ENCODE results near the gene PKD1. TPM values are rescaled to one million over a fixed set of nuclear protein-coding genes. Genes with fewer than 3 reads are reported as not detected.

The PKD1 gene
- total RNA-seq, 1 donor from 2014 or later = 183 TPM

DNA sequence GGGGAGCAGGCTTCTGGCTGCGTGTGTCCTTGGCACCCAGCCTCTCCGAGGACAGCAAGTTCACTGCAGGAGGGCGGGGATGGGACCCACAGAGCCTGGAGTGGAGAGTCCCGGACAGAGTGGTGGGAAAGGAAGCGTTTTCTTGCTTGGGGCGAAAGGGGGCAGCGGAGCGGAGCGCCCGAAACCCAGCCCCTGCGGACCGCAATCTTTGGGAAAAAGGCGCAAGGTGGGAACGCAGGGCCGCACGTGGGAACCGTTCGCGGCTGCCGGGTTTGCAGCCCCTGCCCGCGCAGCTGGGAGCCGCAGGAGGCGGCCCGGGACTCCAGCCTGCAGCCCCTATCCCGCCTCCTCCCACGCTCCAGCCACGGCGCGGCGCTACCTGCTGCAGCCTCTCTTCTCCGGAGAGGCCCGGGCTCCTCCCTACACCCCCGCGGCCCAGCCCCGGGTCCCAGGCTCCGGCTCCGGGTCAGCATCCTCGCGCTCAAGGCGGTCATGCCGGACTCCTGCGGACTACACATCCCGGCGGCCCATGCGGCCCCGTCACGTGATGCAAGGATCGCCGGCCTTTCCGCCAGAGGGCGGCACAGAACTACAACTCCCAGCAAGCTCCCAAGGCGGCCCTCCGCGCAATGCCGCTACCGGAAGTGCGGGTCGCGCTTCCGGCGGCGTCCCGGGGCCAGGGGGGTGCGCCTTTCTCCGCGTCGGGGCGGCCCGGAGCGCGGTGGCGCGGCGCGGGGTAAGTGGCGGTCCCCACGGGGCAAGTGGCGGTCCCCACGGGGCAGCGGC is 88.2 kb downstream of the PKD1 start, which contains the start of the genes NTHL1 and TSC2:
Gene NTHL1 (minus strand): TSS at position 505 of the 786 bp plus-strand sequence. CDS start 11 bp downstream, at position 494.
Gene TSC2 (plus strand): TSS at position 656 of the 786 bp plus-strand sequence. CDS start 631 bp downstream, outside the sequence.
- peaks cover 7% of the 10 kb centered on the region for H3K36me3 Mint-ChIP-seq
- no peaks in the 10 kb centered on the region for H3K27me3 Mint-ChIP-seq (ENCODE audit: low read depth)
- H3K27ac Mint-ChIP-seq = peak within 1 kb of the TSS; percentile 57
- peak; percentile 92 to 96 for DNase-seq (ENCODE audit: low spot score in 2 of 2, unreplicated experiment in 2 of 2)
- peak within 1 kb of the TSS; percentile 89 for H3K4me3 Mint-ChIP-seq
- H3K9me3 Mint-ChIP-seq = no peaks in the 10 kb centered on the region
- H3K4me1 Mint-ChIP-seq = peaks cover 21% of the 10 kb centered on the region
- TF ChIP-seq, protein P1, sequence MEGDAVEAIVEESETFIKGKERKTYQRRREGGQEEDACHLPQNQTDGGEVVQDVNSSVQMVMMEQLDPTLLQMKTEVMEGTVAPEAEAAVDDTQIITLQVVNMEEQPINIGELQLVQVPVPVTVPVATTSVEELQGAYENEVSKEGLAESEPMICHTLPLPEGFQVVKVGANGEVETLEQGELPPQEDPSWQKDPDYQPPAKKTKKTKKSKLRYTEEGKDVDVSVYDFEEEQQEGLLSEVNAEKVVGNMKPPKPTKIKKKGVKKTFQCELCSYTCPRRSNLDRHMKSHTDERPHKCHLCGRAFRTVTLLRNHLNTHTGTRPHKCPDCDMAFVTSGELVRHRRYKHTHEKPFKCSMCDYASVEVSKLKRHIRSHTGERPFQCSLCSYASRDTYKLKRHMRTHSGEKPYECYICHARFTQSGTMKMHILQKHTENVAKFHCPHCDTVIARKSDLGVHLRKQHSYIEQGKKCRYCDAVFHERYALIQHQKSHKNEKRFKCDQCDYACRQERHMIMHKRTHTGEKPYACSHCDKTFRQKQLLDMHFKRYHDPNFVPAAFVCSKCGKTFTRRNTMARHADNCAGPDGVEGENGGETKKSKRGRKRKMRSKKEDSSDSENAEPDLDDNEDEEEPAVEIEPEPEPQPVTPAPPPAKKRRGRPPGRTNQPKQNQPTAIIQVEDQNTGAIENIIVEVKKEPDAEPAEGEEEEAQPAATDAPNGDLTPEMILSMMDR (IDR thresholded peaks at IDR 0.05; ENCODE audit: unreplicated experiment) = peak; percentile 72

DNA sequence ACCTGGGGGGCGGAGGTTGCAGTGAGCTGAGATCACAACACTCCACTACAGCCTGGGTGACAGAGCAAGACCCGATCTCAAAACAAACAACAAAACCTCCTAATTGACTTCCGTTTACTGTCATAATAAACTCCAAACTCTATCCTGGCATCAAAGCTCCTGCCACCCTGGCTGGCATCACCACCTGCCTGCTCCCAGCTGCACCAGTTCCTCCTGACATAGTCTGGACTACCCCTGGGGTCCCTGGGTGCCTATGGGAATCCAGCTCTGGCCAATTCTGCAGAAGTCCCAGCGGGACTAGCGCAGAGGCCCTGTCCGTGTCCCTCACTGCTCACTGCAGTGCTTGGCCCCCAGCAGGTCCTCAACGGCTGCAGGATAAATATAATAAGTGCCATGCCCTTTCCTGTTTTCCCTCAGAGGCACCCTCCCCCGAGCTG is 88.8 kb downstream of the PKD1 start:
- H3K27ac Mint-ChIP-seq = peak overlapping the region; percentile 49
- H3K9me3 Mint-ChIP-seq = no peaks in the 10 kb centered on the region
- H3K36me3 Mint-ChIP-seq = peaks cover 7% of the 10 kb centered on the region
- no peak for DNase-seq (ENCODE audit: low spot score in 2 of 2, unreplicated experiment in 2 of 2)
- TF ChIP-seq, protein P1 (IDR thresholded peaks at IDR 0.05; ENCODE audit: unreplicated experiment) = no peak
- H3K27me3 Mint-ChIP-seq (ENCODE audit: low read depth) = no peaks in the 10 kb centered on the region
- peaks cover 21% of the 10 kb centered on the region for H3K4me1 Mint-ChIP-seq
- H3K4me3 Mint-ChIP-seq = peak overlapping the region; percentile 84

DNA sequence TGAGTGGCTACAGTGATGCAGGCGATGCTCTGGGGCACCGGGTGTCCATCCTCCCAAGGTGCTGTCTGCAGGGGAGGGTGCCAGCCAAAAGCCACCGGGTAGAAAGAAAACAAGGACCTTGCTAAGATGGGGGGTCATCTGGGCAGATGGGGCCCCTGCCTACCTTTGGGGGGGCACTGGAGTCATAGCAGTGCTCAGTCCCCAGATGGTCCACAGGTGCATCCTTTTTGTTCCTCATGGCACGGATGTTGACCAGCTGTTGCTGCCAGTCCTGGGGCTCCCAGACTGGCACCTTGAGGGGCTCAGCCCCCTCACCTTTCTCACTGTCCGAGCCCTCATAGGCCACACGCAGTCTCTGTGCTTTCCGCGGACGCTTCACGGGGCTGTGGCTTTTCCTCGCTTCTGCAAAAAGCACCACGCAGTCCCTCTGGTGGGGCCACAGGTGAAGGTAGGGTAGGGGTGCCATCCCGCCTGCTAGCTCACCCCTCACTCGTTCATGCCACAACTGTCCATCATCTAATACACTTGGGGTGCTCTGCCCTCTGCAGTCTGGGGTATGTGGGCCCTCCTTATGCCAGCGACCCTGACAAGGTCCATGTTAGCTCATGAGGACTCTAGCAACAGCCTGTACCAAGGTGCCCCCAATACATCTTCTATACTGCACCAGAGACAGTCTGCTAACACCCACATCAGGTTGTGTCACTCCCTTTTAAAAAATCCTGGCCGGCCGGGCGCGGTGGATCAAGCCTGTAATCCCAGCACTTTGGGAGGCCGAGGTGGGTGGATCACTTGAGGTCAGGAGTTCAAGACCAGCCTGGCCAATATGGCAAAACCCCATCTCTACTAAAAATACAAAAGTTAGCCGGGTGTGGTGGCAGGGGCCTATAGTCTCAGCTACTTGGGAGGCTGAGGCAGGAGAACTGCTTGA is 89.5 kb downstream of the PKD1 start:
- peaks cover 5% of the 10 kb centered on the region for H3K36me3 Mint-ChIP-seq
- H3K4me1 Mint-ChIP-seq = peaks cover 21% of the 10 kb centered on the region
- TF ChIP-seq, protein P1 (IDR thresholded peaks at IDR 0.05; ENCODE audit: unreplicated experiment) = no peak
- DNase-seq (ENCODE audit: low spot score in 2 of 2, unreplicated experiment in 2 of 2) = no peak
- no peaks in the 10 kb centered on the region for H3K27me3 Mint-ChIP-seq (ENCODE audit: low read depth)
- H3K27ac Mint-ChIP-seq = no peak overlapping the region
- H3K4me3 Mint-ChIP-seq = peak overlapping the region; percentile 84
- no peaks in the 10 kb centered on the region for H3K9me3 Mint-ChIP-seq

DNA sequence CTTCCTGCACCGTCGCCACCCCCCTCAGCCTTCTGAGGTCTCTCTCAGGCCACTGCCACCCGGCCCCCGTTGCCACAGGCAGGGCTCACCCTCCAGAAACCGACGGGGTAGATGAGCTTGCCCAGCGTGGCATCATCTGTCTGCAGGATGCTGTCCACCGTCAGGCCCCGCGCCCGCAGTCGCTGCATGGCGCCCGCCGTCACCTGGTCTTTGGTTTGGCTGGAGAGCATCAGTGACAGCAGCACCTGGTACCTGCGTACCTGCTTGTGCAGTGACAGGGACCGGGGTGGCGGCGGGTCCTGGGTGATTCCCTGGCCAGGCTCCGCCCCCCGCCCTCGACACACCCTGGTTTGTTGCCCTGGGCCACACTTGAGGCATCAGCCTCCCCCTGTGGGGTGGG is 91.2 kb downstream of the PKD1 start:
- no peak for DNase-seq (ENCODE audit: low spot score in 2 of 2, unreplicated experiment in 2 of 2)
- Mint-ChIP-seq H3K27me3 (ENCODE audit: low read depth) (no peaks in the 10 kb centered on the region), H3K36me3 (peaks cover 2% of the 10 kb centered on the region), H3K27ac (no peak overlapping the region), H3K4me1 (peaks cover 23% of the 10 kb centered on the region), H3K4me3 (no peak overlapping the region), H3K9me3 (no peaks in the 10 kb centered on the region)
- TF ChIP-seq, protein P1 (IDR thresholded peaks at IDR 0.05; ENCODE audit: unreplicated experiment) = no peak

DNA sequence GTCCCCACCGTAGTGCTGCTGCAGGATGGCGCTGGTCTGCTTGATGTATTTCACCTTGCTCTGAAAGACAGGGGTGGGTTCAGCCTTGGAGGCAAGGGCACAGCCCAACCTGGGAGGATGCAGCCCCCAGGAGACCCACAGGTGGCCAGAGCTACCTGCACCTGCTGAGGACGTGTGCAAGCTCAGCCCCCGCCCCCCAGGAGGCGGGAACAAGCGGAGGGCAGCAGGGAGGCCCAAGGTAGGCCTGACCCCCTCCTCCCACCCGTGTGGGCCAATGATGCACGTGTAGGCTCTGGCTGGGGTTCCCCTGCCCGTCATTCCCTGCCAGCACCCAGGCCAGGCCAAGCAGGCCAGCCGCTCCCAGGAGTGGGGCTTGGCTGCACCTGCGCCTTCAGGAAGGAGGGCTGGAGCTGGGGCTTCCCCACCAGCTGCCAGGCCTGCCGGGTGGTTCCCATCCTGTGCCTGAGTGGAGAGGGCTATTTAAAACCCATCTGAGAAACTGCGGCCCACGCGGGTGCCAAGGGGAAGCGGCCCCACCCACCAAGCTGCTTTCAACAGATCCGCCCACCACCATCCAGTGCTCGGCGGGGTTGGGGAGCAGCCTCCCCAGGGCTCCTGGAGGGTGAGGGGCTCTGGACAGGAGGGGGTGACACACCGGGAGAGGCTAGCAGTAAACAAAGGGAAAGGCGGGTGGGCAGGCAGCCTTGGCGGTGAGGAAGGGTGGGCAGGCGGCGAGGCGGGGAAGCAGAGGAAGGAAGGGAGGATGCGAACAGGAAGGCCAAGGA is 91.8 kb downstream of the PKD1 start:
- Mint-ChIP-seq H3K4me3 (no peak overlapping the region), H3K4me1 (peaks cover 27% of the 10 kb centered on the region), H3K27me3 (ENCODE audit: low read depth) (no peaks in the 10 kb centered on the region), H3K36me3 (peaks cover 2% of the 10 kb centered on the region), H3K27ac (no peak overlapping the region), H3K9me3 (no peaks in the 10 kb centered on the region)
- DNase-seq (ENCODE audit: low spot score in 2 of 2, unreplicated experiment in 2 of 2) = no peak
- TF ChIP-seq, protein P1 (IDR thresholded peaks at IDR 0.05; ENCODE audit: unreplicated experiment) = no peak

Measured in mesothelial cell of epicardium (in vitro differentiated cells).